HepG2 (cell line): ENCODE results near the gene DNPEP. TPM values are rescaled to one million over a fixed set of nuclear protein-coding genes. Genes with fewer than 3 reads are reported as not detected.

Experiments used
- CEBPZ ChIP-seq: IDR thresholded peaks from 2 replicates; pipeline ENCODE4 v1.6.1; 2012; ENCODE audit warnings: low read length, improper control_type of control experiment
- FLYWCH1 ChIP-seq: sonication (generic); formaldehyde crosslinking; IDR thresholded peaks from 2 replicates; pipeline ENCODE4 v1.8.1; 2023; ENCODE audit warnings: mild to moderate bottlenecking, missing genetic modification reagents
- HNF4G ChIP-seq, 2 experiments: sonication (generic) in 1 of 2; formaldehyde crosslinking in 1 of 2; IDR thresholded peaks; 2 replicates each; pipeline versions ENCODE4 v1.4.0 to v1.6.1; 2011 to 2020; ENCODE audit warnings: borderline replicate concordance in 2 of 2, low read depth in 2 of 2, mild to moderate bottlenecking in 2 of 2, low read length in 1 of 2, missing genetic modification reagents in 1 of 2, moderate library complexity in 1 of 2
- KLF11 ChIP-seq: IDR thresholded peaks from 2 replicates; pipeline ENCODE4 v1.6.1; 2016; ENCODE audit warnings: missing compliant biosample characterization
- SETDB1 ChIP-seq: sonication (generic); formaldehyde crosslinking; IDR thresholded peaks from 2 replicates; pipeline ENCODE4 v1.5.1; 2020; ENCODE audit warnings: missing genetic modification reagents, mild to moderate bottlenecking, borderline replicate concordance
- SMAD1 ChIP-seq: sonication (generic); formaldehyde crosslinking; IDR thresholded peaks from 2 replicates; pipeline ENCODE4 v1.4.0; 2020; ENCODE audit warnings: missing genetic modification reagents, low read depth, mild to moderate bottlenecking, borderline replicate concordance
- ZBTB44 ChIP-seq: sonication (generic); formaldehyde crosslinking; IDR thresholded peaks from 2 replicates; pipeline ENCODE4 v1.4.0; 2020; ENCODE audit warnings: missing genetic modification reagents
- ZMAT3 ChIP-seq: sonication (generic); formaldehyde crosslinking; conservative IDR thresholded peaks from 2 replicates; pipeline ENCODE4 v1.7.0; 2021; ENCODE audit warnings: missing genetic modification reagents
- ZNF275 ChIP-seq: sonication (generic); formaldehyde crosslinking; IDR thresholded peaks from 2 replicates; pipeline ENCODE4 v1.8.0; 2022; ENCODE audit warnings: missing genetic modification reagents, mild to moderate bottlenecking, inconsistent platforms, borderline replicate concordance
- ZNF326 ChIP-seq: sonication (generic); formaldehyde crosslinking; IDR thresholded peaks from 2 replicates; pipeline ENCODE4 v1.4.0; 2020; ENCODE audit warnings: missing genetic modification reagents, borderline replicate concordance
- ZNF460 ChIP-seq: sonication (generic); formaldehyde crosslinking; IDR thresholded peaks from 2 replicates; pipeline ENCODE4 v1.5.1; 2020; ENCODE audit warnings: missing genetic modification reagents, mild to moderate bottlenecking, borderline replicate concordance
- ZNF792 ChIP-seq: IDR thresholded peaks from 2 replicates; pipeline ENCODE4 v1.6.1; 2016
- polyA plus RNA-seq, 8 experiments: library from polyadenylated mRNA; depleted of rRNA in 3 of 8; stranded (reverse) in 7 of 8; unstranded in 1 of 8; fragments of >200 nt; fragmentation: Illumina TruSeq in 4 of 8; extraction: Trizol in 4 of 8; gene quantifications; 2 replicates each; pipeline versions ENCODE4 v1.2.1 to v1.2.3, GENCODE V29; 2011 to 2016; ENCODE audit warnings: low read depth in 4 of 8, missing spikeins in 1 of 8, mixed read lengths in 1 of 8; ENCODE audit not compliant: insufficient read depth in 1 of 8
- total RNA-seq, 5 experiments: library from RNA; depleted of rRNA; stranded (reverse); fragments of >200 nt; fragmentation: Illumina TruSeq; extraction: Trizol; gene quantifications; 2 replicates each; pipeline ENCODE4 v1.2.3, GENCODE V29; 2016; ENCODE audit warnings: low read depth in 1 of 5
- TF ChIP-seq, protein P1 (sequence below): sonication (generic); formaldehyde crosslinking; conservative IDR thresholded peaks from 2 replicates; pipeline ENCODE4 v1.4.0; 2020; ENCODE audit warnings: missing genetic modification reagents
- TF ChIP-seq, protein P2 (sequence below): sonication (generic); formaldehyde crosslinking; IDR thresholded peaks from 2 replicates; pipeline ENCODE4 v1.4.0; 2020; ENCODE audit warnings: missing genetic modification reagents, borderline replicate concordance
- TF ChIP-seq, protein P3 (sequence below): sonication (generic); formaldehyde crosslinking; IDR thresholded peaks from 2 replicates; pipeline ENCODE4 v1.8.0; 2022; ENCODE audit warnings: mild to moderate bottlenecking, missing genetic modification reagents

Gene DNPEP
- total and polyA plus RNA-seq, 2 of the 13 experiments (the other 11 are each of a cell fraction or from before 2014, with no cell fraction given), result 104 to 109 TPM

- no peak for TF ChIP-seq ZBTB44 (CRISPR knock-in tag)
- no peak for TF ChIP-seq CEBPZ
- TF ChIP-seq FLYWCH1, result no peak
- TF ChIP-seq, protein P1, sequence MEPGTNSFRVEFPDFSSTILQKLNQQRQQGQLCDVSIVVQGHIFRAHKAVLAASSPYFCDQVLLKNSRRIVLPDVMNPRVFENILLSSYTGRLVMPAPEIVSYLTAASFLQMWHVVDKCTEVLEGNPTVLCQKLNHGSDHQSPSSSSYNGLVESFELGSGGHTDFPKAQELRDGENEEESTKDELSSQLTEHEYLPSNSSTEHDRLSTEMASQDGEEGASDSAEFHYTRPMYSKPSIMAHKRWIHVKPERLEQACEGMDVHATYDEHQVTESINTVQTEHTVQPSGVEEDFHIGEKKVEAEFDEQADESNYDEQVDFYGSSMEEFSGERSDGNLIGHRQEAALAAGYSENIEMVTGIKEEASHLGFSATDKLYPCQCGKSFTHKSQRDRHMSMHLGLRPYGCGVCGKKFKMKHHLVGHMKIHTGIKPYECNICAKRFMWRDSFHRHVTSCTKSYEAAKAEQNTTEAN, result no peak
- TF ChIP-seq, protein P2, sequence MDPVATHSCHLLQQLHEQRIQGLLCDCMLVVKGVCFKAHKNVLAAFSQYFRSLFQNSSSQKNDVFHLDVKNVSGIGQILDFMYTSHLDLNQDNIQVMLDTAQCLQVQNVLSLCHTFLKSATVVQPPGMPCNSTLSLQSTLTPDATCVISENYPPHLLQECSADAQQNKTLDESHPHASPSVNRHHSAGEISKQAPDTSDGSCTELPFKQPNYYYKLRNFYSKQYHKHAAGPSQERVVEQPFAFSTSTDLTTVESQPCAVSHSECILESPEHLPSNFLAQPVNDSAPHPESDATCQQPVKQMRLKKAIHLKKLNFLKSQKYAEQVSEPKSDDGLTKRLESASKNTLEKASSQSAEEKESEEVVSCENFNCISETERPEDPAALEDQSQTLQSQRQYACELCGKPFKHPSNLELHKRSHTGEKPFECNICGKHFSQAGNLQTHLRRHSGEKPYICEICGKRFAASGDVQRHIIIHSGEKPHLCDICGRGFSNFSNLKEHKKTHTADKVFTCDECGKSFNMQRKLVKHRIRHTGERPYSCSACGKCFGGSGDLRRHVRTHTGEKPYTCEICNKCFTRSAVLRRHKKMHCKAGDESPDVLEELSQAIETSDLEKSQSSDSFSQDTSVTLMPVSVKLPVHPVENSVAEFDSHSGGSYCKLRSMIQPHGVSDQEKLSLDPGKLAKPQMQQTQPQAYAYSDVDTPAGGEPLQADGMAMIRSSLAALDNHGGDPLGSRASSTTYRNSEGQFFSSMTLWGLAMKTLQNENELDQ (CRISPR knock-in tag), result no peak
- TF ChIP-seq ZNF275 (CRISPR knock-in tag), result no peak
- TF ChIP-seq ZMAT3, result 0 out of 2 replicates have a peak, but pooled peaks have one; percentile 74
- 0 out of 2 replicates have a peak, but pooled peaks have one; percentile 48 for TF ChIP-seq ZNF792 (CRISPR knock-in tag)
- TF ChIP-seq SETDB1, result no peak
- TF ChIP-seq ZNF460 (CRISPR knock-in tag), result no peak
- no peak for TF ChIP-seq ZNF326 (CRISPR knock-in tag)
- TF ChIP-seq SMAD1 (CRISPR knock-in tag), result peak; percentile 64; the same call in 1 of the 2 replicates
- TF ChIP-seq HNF4G (IDR thresholded peaks at IDR 0.05; ENCODE audit: borderline replicate concordance, low read depth, low read length), result peak; percentile 62; the same call in 1 of the 2 replicates
- peak; percentile 63; the same call in 1 of the 2 replicates for TF ChIP-seq HNF4G (CRISPR knock-in tag; IDR thresholded peaks at IDR 0.05; ENCODE audit: borderline replicate concordance, low read depth)
- TF ChIP-seq KLF11 (CRISPR knock-in tag), result no peak
- TF ChIP-seq, protein P3, sequence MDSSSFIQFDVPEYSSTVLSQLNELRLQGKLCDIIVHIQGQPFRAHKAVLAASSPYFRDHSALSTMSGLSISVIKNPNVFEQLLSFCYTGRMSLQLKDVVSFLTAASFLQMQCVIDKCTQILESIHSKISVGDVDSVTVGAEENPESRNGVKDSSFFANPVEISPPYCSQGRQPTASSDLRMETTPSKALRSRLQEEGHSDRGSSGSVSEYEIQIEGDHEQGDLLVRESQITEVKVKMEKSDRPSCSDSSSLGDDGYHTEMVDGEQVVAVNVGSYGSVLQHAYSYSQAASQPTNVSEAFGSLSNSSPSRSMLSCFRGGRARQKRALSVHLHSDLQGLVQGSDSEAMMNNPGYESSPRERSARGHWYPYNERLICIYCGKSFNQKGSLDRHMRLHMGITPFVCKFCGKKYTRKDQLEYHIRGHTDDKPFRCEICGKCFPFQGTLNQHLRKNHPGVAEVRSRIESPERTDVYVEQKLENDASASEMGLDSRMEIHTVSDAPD, result no peak
Observed at GRCh38 chr2:219388121-219388906, 602 bp upstream of the DNPEP start (continued).
